GM04503 (cell line): ENCODE data around the gene PPFIA2.

Experiments
- DNase-seq: peaks from one replicate; pipeline ENCODE4 v3.0.0-alpha.2; 2012; ENCODE audit warnings: low read depth

The PPFIA2 gene

GRCh38 chr12:81441629-81442028 lies 317.5 kb downstream of the PPFIA2 start:
- no peak for DNase-seq

DNA sequence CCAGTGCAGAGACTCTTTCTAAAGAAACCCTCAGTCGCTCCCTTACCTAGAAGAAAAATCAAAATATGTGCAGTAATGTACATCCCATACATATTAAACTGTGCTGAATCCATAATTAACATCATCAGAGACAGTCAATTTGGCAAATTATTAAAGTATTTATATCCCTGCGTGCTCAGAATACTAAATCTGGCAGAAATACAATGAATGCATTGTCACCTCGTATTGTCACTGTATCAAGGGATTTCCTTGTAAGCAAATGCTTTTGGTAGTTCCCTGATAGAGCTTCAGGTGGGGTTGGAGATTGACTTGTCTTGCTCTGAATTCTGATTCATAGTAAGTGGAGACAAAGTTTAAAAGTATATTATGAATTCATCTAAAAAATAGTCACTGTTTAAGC lies 319.1 kb downstream of the PPFIA2 start:
- DNase-seq = no peak

- DNase-seq = no peak
These were observed 319.8 kb downstream of the PPFIA2 start for GRCh38 chr12:81439344-81439743.

- no peak for DNase-seq
These were observed 342.1 kb downstream of the PPFIA2 start for GRCh38 chr12:81417056-81417455.

DNA sequence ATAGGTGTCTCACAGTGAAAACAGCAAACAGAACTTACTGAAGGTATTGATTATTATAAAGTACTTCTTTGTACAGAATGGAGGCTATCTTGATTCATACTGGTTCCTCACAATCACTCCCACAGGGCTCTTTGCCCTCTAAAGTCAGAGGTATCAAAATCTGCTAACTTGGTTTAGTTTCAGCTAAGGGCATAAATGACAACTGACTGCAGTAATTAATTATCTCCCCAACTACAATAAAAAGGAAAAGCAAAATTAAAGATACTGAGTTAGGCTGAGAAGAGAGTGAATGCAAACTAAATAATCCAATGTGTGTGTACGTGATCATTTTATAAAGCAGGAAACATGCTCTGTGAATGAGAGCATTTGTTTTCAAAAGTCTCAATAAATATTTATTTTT lies 342.6 kb downstream of the PPFIA2 start:
- no peak for DNase-seq

GRCh38 chr12:81414441-81414840 lies 344.7 kb downstream of the PPFIA2 start:
- no peak for DNase-seq

- no peak for DNase-seq
These were observed 346.2 kb downstream of the PPFIA2 start for GRCh38 chr12:81412940-81413339.

- DNase-seq = no peak
These were observed 355.8 kb downstream of the PPFIA2 start for GRCh38 chr12:81403348-81403747.

DNA sequence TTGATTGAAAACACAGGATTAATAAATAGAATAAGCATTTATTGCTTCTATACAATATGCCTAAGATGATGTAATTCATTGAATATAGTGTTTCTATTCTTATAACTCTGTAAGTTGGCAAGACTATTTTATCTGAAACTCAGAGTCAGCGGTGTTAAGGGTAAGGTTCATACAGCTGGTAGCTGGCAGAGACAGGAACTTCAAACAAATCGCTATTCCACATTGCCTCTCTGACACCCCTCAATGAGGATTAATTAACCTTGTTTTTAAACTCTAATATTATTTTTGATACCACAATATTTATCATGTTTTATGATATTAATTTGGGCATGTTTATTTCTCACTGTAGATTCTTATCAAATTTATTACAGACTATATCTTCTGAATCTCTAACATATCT lies 357.9 kb downstream of the PPFIA2 start:
- DNase-seq = no peak

DNA sequence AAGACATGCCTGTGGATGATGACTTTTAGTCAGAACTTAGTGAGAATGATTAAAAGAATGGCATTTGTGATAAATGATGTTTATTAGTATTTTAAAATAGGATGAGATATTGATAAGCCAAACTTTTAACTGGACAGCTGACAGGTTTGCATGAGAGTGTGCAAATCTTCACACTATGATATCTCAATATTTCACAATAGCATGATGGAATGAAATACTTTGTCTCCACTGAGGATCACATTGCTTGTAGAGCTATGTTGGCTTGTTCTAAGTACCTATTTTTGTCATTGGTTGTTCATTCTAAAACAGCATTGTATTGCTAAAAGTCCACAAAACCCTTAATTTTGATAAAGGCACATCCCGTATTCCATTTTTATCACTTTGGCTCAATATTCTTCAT lies 359.1 kb downstream of the PPFIA2 start:
- no peak for DNase-seq

GRCh38 chr12:81395431-81395830 lies 363.7 kb downstream of the PPFIA2 start:
- no peak for DNase-seq

DNA sequence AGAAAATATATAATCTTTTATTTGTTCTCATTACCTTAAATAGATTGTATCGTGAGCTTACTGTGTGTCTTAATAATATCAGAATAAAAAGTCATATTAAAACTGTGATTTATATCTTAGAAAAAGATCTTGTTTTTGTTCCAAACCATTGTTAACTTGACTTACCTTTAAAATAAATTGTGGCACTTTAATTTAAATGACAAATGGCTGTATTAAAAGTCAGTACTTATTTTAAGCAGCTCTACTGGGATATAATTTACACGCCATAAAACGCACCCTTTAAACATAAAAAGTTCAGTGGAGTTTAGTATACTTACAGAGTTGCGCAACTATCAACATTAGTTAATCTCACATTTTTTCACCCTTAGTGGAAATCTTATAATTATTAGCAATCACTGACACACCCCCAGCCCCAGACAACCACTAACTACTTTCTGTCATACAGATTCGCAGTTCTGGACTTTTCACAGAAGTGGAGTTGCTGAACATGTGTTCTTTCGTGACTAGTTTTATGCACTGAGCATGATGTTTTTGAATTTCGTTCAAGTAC lies 369.5 kb downstream of the PPFIA2 start:
- DNase-seq = no peak

DNA sequence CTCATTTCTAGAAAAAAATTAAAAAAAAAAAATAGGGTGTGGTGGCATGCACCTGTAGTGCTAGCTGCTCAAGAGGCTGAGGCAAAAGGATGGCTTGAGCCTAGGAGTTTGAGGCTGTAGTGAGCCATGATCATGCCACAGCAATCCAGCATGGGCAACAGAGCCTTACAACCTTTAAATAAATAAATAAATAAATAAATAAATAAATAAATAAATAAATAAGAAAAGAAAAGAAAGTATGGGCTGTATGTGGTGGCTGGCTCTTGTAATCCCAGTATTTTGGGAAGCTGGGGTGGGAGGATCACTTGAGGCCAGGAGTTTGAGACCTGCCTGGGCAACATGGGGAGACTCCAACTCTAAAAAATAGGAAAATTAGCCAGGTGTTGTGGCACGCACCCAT lies 373.0 kb downstream of the PPFIA2 start:
- no peak for DNase-seq

DNA sequence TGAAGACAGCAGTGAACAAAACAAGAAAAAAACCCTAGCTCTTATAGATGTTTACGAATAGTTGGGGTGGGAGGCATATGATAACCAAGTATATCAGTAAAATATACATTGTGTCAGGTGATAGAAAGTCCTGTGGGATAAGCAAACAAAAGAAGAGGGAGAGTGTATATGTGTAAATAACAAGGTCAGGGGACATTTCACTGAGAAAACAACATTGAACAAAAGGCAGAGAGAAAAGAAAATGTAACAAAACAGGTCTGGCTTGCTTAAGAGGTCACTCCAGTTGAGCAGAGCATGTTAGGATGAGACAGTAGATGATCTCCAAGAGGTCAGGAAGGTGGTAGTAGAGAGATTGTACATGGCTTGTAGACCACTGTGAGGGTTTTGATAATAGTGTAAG lies 377.2 kb downstream of the PPFIA2 start:
- DNase-seq = no peak

- no peak for DNase-seq
These were observed 380.4 kb downstream of the PPFIA2 start for GRCh38 chr12:81378601-81379285.

DNA sequence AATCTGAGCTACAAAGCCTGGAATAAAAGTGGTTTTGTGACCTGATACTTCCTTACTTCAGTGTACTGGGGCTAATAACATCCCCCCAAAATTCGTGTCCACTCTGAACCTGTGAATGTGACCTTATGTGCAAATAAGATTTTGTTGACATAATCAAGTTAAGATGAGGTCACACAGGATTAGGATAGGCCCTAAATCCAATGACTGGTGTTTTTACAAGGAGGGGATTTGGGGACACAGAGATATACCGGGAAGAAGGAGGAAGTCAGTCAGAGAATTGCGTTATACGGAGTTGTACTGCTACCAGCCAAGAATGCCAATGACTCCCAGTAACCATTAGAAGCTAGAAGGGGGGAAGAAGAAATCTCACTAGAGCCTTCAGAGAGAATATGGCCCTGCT lies 381.4 kb downstream of the PPFIA2 start:
- no peak for DNase-seq

GRCh38 chr12:81375969-81376368 lies 383.2 kb downstream of the PPFIA2 start:
- DNase-seq = no peak

DNA sequence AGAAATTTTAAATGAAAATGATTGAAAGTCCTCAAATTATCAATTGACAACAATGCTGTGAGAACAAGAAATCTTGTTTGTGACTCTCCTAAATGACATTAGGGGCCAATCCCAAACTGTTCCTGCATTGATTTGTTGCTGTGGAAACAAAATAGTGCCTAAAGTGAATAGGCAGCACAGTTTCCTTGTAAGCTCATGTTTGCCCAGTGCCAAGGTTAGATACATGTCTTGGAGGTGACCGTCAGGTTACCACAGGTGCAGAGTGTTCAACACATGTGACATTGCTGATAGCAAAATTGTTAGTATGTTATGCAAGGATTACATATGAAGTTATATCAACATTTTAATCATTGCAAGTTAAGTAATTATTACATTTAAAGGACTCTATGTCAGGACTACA lies 388.7 kb downstream of the PPFIA2 start:
- DNase-seq = no peak

DNA sequence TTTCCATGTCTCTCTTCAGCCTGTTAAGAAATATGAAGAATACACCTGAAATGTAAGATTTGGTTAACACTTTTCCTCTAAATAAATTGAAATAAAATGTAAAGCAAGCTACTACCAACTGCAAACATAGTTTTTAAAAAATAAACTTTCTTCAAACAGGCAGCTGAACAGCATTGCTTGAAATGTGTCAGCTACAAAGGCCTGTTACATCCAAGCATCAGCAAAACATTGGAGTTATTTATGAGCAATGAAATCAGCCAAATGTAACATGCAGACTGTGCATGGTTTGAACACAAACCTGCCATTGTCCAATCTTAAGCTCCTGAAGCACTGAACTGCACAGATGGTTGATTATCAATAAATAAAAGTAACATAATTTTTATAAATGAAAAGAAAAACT lies 390.0 kb downstream of the PPFIA2 start:
- no peak for DNase-seq

DNA sequence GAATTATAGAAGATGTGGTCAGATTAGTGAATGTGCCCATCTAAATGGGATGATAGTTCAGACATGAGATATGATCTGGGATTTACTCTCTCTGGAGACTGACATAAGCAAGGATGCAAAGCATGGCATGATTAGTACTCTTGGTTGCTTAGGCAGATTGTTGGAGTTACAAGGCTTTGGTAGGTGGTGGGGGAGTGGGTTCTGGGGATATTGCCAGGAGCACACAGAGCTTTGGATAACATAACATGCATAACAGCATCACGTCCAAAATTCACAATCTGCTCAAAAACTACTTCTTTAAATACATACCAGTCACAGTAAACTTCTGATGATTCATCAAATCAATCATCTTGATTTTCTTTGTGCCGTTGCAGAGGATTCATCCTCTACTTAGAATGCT lies 393.9 kb downstream of the PPFIA2 start:
- DNase-seq = no peak

- no peak for DNase-seq
These were observed 398.2 kb downstream of the PPFIA2 start for GRCh38 chr12:81360916-81361315.

- no peak for DNase-seq
These were observed 399.4 kb downstream of the PPFIA2 start for GRCh38 chr12:81359736-81360135.

GRCh38 chr12:81354327-81354932 lies 404.7 kb downstream of the PPFIA2 start:
- DNase-seq = no peak

GRCh38 chr12:81350309-81350708 lies 408.8 kb downstream of the PPFIA2 start:
- no peak for DNase-seq
